Measurements from ENCODE around the gene ROBO2.

Gene ROBO2

DNA sequence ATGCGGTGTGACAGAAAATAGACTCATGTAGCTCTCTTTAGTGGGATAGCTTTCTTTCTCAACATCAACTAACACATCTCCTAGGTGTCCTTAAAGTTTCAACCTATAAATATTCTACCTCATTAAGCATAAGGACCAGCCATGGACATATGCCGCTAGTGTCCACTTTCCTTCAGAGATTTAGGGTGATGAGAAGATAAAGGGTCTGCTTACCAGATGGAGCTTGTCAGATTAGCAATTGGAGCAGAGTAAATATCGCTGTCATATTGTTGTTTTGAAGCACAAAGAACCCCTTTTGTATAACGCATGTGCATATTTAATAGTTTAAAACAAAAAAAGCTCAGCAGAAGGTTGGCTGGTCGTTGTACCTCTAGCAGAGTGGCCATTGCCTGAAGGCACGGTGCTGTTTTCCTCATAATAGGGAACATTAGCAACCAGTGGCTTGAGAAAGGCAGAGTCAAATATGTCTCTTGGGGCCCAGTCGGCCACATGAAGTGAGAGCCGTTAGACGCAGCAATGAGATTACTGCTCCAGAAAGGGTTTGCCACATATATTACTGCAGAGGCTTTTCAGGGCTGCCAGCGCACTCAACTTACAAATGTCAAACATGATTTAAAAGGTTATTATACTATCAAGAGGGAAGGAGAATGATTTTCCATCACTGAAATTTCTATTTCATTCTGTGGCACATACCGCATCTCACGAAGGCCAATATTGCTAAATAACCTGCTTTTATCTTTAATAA is 264.2 kb downstream of the ROBO2 start:
- no peak for TF ChIP-seq CTCF (IDR thresholded peaks at IDR 0.05; ENCODE audit: insufficient read depth, low read length, poor library complexity, severe bottlenecking)
- no peak overlapping the region for H3K4me3 ChIP-seq (replicated peaks; ENCODE audit: low read depth, low read length)
- H3K27me3 ChIP-seq (replicated peaks; ENCODE audit: control insufficient read depth, insufficient read depth, low read length), result no peaks in the 10 kb centered on the region
- DNase-seq (ENCODE audit: extremely low read depth, insufficient read length), result no peak
- H3K36me3 ChIP-seq (ENCODE audit: control insufficient read depth, insufficient read depth, low read length), result no peaks in the 10 kb centered on the region

- no peaks in the 10 kb centered on the region for H3K27me3 ChIP-seq (replicated peaks; ENCODE audit: control insufficient read depth, insufficient read depth, low read length)
Measured at GRCh38 chr3:77304700-77305021, 264.8 kb downstream of the ROBO2 start.

DNA sequence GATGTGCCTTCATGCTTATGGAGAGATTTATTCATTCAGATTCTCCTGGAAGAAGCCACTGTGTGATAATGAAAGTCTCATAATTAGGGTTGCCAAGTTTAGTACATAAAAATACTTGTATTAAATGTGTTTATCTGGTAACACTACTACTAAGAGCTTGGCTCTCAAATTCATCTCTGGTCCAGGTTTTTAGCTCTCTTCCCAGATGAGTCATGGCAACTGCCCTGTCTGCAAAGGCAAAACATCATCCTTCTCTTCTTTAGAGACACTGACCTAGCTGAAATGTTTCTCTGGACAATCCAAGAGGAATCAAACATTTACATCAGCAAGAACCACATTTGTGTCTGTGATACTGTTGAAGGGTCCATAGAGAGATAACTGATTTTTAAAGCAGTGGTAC is 269.6 kb downstream of the ROBO2 start:
- no peaks in the 10 kb centered on the region for H3K36me3 ChIP-seq (ENCODE audit: control insufficient read depth, insufficient read depth, low read length)

More at GRCh38 chr3:77304700-77305021, 264.8 kb downstream of the ROBO2 start:
- no peaks in the 10 kb centered on the region for H3K36me3 ChIP-seq (ENCODE audit: control insufficient read depth, insufficient read depth, low read length)
- TF ChIP-seq CTCF (IDR thresholded peaks at IDR 0.05; ENCODE audit: insufficient read depth, low read length, poor library complexity, severe bottlenecking), result no peak
- DNase-seq (ENCODE audit: extremely low read depth, insufficient read length), result no peak
- no peak overlapping the region for H3K4me3 ChIP-seq (replicated peaks; ENCODE audit: low read depth, low read length)

GRCh38 chr3:77313843-77314242 is 273.9 kb downstream of the ROBO2 start:
- no peak for DNase-seq (ENCODE audit: extremely low read depth, insufficient read length)
- Histone ChIP-seq H3K36me3 (ENCODE audit: control insufficient read depth, insufficient read depth, low read length) (no peaks in the 10 kb centered on the region), H3K27me3 (replicated peaks; ENCODE audit: control insufficient read depth, insufficient read depth, low read length) (no peaks in the 10 kb centered on the region), H3K4me3 (replicated peaks; ENCODE audit: low read depth, low read length) (no peak overlapping the region)
- no peak for TF ChIP-seq CTCF (IDR thresholded peaks at IDR 0.05; ENCODE audit: insufficient read depth, low read length, poor library complexity, severe bottlenecking)

More for the DNA sequence above, 269.6 kb downstream of the ROBO2 start:
- TF ChIP-seq CTCF (IDR thresholded peaks at IDR 0.05; ENCODE audit: insufficient read depth, low read length, poor library complexity, severe bottlenecking), result no peak
- no peaks in the 10 kb centered on the region for H3K27me3 ChIP-seq (replicated peaks; ENCODE audit: control insufficient read depth, insufficient read depth, low read length)
- no peak overlapping the region for H3K4me3 ChIP-seq (replicated peaks; ENCODE audit: low read depth, low read length)
- no peak for DNase-seq (ENCODE audit: extremely low read depth, insufficient read length)

DNA sequence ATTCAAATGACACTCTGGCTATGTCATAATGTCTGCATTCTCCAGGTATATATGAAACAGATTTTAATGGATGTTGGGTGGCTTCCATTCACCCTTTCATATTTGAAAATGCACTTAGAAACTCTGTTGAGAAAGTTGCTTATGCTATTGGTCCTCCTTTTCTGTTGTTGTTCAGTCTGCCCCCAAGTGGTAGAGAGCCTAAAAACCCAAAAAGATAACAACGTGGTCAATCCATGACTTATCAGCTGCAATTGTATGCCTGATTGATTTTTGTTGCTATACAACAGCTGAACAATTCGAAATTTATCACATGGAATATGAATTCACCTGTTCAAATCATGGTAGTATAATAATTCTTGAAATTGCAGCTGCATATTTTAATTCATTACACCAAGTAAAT is 279.8 kb downstream of the ROBO2 start:
- no peak for DNase-seq (ENCODE audit: extremely low read depth, insufficient read length)
- TF ChIP-seq CTCF (IDR thresholded peaks at IDR 0.05; ENCODE audit: insufficient read depth, low read length, poor library complexity, severe bottlenecking), result peak; percentile 17
- no peaks in the 10 kb centered on the region for H3K27me3 ChIP-seq (replicated peaks; ENCODE audit: control insufficient read depth, insufficient read depth, low read length)
- no peak overlapping the region for H3K4me3 ChIP-seq (replicated peaks; ENCODE audit: low read depth, low read length)
- no peaks in the 10 kb centered on the region for H3K36me3 ChIP-seq (ENCODE audit: control insufficient read depth, insufficient read depth, low read length)

- peak; percentile 68 for TF ChIP-seq CTCF (IDR thresholded peaks at IDR 0.05; ENCODE audit: insufficient read depth, low read length, poor library complexity, severe bottlenecking)
- no peaks in the 10 kb centered on the region for H3K27me3 ChIP-seq (replicated peaks; ENCODE audit: control insufficient read depth, insufficient read depth, low read length)
- no peak overlapping the region for H3K4me3 ChIP-seq (replicated peaks; ENCODE audit: low read depth, low read length)
- DNase-seq (ENCODE audit: extremely low read depth, insufficient read length), result no peak
- H3K36me3 ChIP-seq (ENCODE audit: control insufficient read depth, insufficient read depth, low read length), result no peaks in the 10 kb centered on the region
Measured at GRCh38 chr3:77320514-77320913, 280.6 kb downstream of the ROBO2 start.
